GM19467 (cell line): ENCODE results near the gene CZIB.
"Not testable (repeated sequence)": the region's sequence is repeated elsewhere in the genome, so short reads cannot be mapped to it uniquely, and the experiment has no call there.

Experiments used
- ATAC-seq: cut with Tn5 transposase; IDR thresholded peaks from one replicate; pipeline ENCODE4 v1.9.1; 2021; ENCODE audit warnings: mild to moderate bottlenecking, moderate library complexity; ENCODE audit not compliant: unreplicated experiment

CZIB gene

GRCh38 chr1:53238197-53239155 is 18.0 kb upstream of the CZIB start, which contains the start of gene MAGOH:
MAGOH (minus strand) TSS chr1:53238518; CDS start chr1:53238448, 70 bp downstream.
- ATAC-seq, result peak; percentile 96

- no peak for ATAC-seq
Measured at GRCh38 chr1:53237638-53238037, 17.2 kb upstream of the CZIB start.

GRCh38 chr1:53220962-53221286 is 490 bp upstream of the CZIB start:
- ATAC-seq, result no peak

- no peak for ATAC-seq
Measured at GRCh38 chr1:53219711-53220110, 723 bp downstream of the CZIB start.

GRCh38 chr1:53218201-53218600 is 2.2 kb downstream of the CZIB start:
- ATAC-seq, result no peak

GRCh38 chr1:53214376-53214940 is 6.0 kb downstream of the CZIB start:
- ATAC-seq, result no peak

- ATAC-seq, result no peak
Measured at GRCh38 chr1:53210954-53211353, 9.5 kb downstream of the CZIB start.

GRCh38 chr1:53210352-53210751 is 10.1 kb downstream of the CZIB start:
- ATAC-seq, result no peak

GRCh38 chr1:53207726-53208125 is 12.7 kb downstream of the CZIB start:
- no peak for ATAC-seq

- ATAC-seq, result no peak
Measured at GRCh38 chr1:53206735-53207379, 13.6 kb downstream of the CZIB start.

GRCh38 chr1:53206083-53206685 is 14.2 kb downstream of the CZIB start:
- not testable (repeated sequence) for ATAC-seq

- not testable (repeated sequence) for ATAC-seq
Measured at GRCh38 chr1:53205496-53205895, 14.9 kb downstream of the CZIB start.

- ATAC-seq, result no peak
Measured at GRCh38 chr1:53203466-53203865, 17.0 kb downstream of the CZIB start.

- no peak for ATAC-seq
Measured at GRCh38 chr1:53198241-53198651, 22.2 kb downstream of the CZIB start.

- no peak for ATAC-seq
Measured at GRCh38 chr1:53197291-53198200, 22.9 kb downstream of the CZIB start.

GRCh38 chr1:53196485-53197290 is 23.7 kb downstream of the CZIB start, which contains the start of gene CPT2:
CPT2 (plus strand) TSS chr1:53196824; CDS start chr1:53196944, 120 bp downstream.
- peak; percentile 99 for ATAC-seq

- peak; percentile 5 for ATAC-seq
Measured at GRCh38 chr1:53196017-53196484, 24.4 kb downstream of the CZIB start.

- ATAC-seq, result no peak
Measured at GRCh38 chr1:53195246-53196016, 25.0 kb downstream of the CZIB start.
